ENCODE measurements around the gene GABRR3.

DNA sequence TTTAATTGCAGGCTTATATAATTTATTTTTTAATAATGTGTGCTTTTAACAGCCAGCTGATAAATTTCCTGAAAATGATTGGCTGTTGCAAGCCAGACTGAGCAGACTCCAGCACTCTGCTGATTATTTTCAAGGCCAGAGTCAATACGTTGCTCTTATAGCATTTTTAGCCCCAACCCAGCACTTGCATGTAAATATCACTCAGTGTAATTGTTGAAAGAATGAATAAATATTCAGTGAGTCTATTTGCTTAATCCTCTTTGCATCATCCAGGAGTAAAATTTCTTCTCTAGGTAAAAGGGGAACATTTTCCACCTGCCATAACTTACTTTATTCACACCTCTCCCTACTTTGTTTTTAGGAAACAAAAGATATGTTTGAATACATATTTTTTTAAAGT is 2.9 kb downstream of the GABRR3 start:
- TF ChIP-seq CTCF (optimal IDR thresholded peaks at IDR 0.05 in 1 of 3, IDR thresholded peaks at IDR 0.05 in 1 of 3, conservative IDR thresholded peaks at IDR 0.05 in 1 of 3; ENCODE audit: extremely low read depth in 1 of 3, insufficient read depth in 2 of 3, low read length in 3 of 3) (no peak), EZH2 (IDR thresholded peaks at IDR 0.05; ENCODE audit: low read length) (no peak)
